PC-3 (cell line): ENCODE results near the gene ACKR2. TPM values are rescaled to one million over a fixed set of nuclear protein-coding genes. Genes with fewer than 3 reads are reported as not detected.

Source experiments
- ATAC-seq: fragments of 200-7000 bp; cut with Tn5 transposase; 2 replicates; pipeline ENCODE4 v1.9.1; 2020; ENCODE audit warnings: mild to moderate bottlenecking, moderate library complexity
- BruUV-seq: library from RNA; stranded (reverse); fragments of 400-500 nt; replicated peaks from 2 replicates; lab custom pipeline; 2021; lab: Mats Ljungman, UMichigan
- CTCF ChIA-PET: fragments of 300-600 bp; sonication (Branson Sonifier 250); formaldehyde crosslinking; loops from one replicate; lab custom pipeline; 2022; ENCODE audit warnings: antibody characterized with exemption; lab: Charles Lee
- POLR2A ChIA-PET: fragments of 300-600 bp; sonication (Branson Sonifier 250); formaldehyde crosslinking; loops from one replicate; lab custom pipeline; 2022; ENCODE audit warnings: antibody characterized with exemption; ENCODE audit not compliant: unreplicated experiment; lab: Charles Lee
- DNase-seq: peaks from one replicate; pipeline ENCODE4 v3.0.0-alpha.2; 2015
- H2AFZ ChIP-seq: fragments of 300-600 bp; sonication (generic); 2 replicates; pipeline ENCODE4 v1.6.0; 2016; ENCODE audit warnings: antibody characterized with exemption, low read length
- H3F3A ChIP-seq: fragments of 300-600 bp; sonication (generic); one replicate; pipeline ENCODE4 v1.6.0; 2017; ENCODE audit warnings: antibody characterized with exemption, low read length, control low read depth, mild to moderate bottlenecking; ENCODE audit not compliant: unreplicated experiment
- H3K27ac ChIP-seq: fragments of 300-600 bp; sonication (generic); 2 replicates; pipeline ENCODE4 v1.5.1; 2016; ENCODE audit warnings: mild to moderate bottlenecking, low read length
- H3K27me3 ChIP-seq: fragments of 300-600 bp; sonication (generic); 2 replicates; pipeline ENCODE4 v1.6.1; 2016; ENCODE audit warnings: low read length, mixed read lengths
- H3K36me3 ChIP-seq: fragments of 300-600 bp; sonication (generic); 2 replicates; pipeline ENCODE4 v1.6.1; 2016; ENCODE audit warnings: low read depth, mixed run types, low read length, mixed read lengths
- H3K4me1 ChIP-seq: fragments of 300-600 bp; sonication (generic); 2 replicates; pipeline ENCODE4 v1.5.1; 2016; ENCODE audit warnings: low read length; ENCODE audit not compliant: insufficient read depth
- H3K4me2 ChIP-seq: fragments of 300-600 bp; sonication (generic); 2 replicates; pipeline ENCODE4 v1.6.0; 2016; ENCODE audit warnings: low read length
- H3K4me3 ChIP-seq: fragments of 300-600 bp; sonication (generic); 2 replicates; pipeline ENCODE4 v1.5.1; 2016; ENCODE audit warnings: mild to moderate bottlenecking, low read length, mixed read lengths
- H3K79me2 ChIP-seq: fragments of 300-600 bp; sonication (generic); 2 replicates; pipeline ENCODE4 v1.6.1; 2017; ENCODE audit warnings: low read length, mixed read lengths
- H3K9ac ChIP-seq: fragments of 300-600 bp; sonication (generic); 2 replicates; pipeline ENCODE4 v1.6.0; 2016; ENCODE audit warnings: mild to moderate bottlenecking, low read length
- H3K9me2 ChIP-seq: fragments of 300-600 bp; sonication (generic); replicated peaks from 2 replicates; pipeline ENCODE4 v1.6.1; 2016; ENCODE audit warnings: mixed run types, low read length, mixed read lengths
- H3K9me3 ChIP-seq: fragments of 300-600 bp; sonication (generic); 2 replicates; pipeline ENCODE4 v1.6.1; 2016; ENCODE audit warnings: low read length, mixed read lengths
- H4K20me1 ChIP-seq: fragments of 300-600 bp; sonication (generic); 2 replicates; pipeline ENCODE4 v1.6.1; 2016; ENCODE audit warnings: low read length, mixed read lengths
- CTCF ChIP-seq: fragments of 300-600 bp; sonication (generic); conservative IDR thresholded peaks from 2 replicates; pipeline ENCODE4 v1.5.1; 2017; ENCODE audit warnings: antibody characterized with exemption, low read depth, mild to moderate bottlenecking, low read length
- EZH2 ChIP-seq: fragments of 300-600 bp; sonication (generic); IDR thresholded peaks from one replicate; pipeline ENCODE4 v1.6.1; 2017; ENCODE audit warnings: antibody characterized with exemption, mild to moderate bottlenecking, low read length; ENCODE audit not compliant: unreplicated experiment
- EZH2phosphoT487 ChIP-seq: fragments of 300-600 bp; sonication (generic); IDR thresholded peaks from 2 replicates; pipeline ENCODE4 v1.6.1; 2018; ENCODE audit warnings: mild to moderate bottlenecking, antibody characterized with exemption, low read length, borderline replicate concordance
- intact Hi-C: fragments of 100-400 bp; cut with micrococcal nuclease; formaldehyde crosslinking; loops from 2 replicates; pipeline ENCODE4 v1.9.0; 2023
- total RNA-seq: library from RNA; depleted of rRNA; stranded (reverse); fragments of >200 nt; gene quantifications from 2 replicates; pipeline ENCODE4 v1.2.3, GENCODE V29; 2014

ACKR2 gene
- total RNA-seq, 1 experiment from 2014 or later, result 3.9 TPM

- no peaks in the 10 kb centered on the region for H3K9me3 ChIP-seq
- intact Hi-C loops, result no loop called here
- no peak overlapping the region for H3K9ac ChIP-seq
- H3K4me2 ChIP-seq, result no peak overlapping the region
- DNase-seq (no peak), ATAC-seq (no peak)
- BruUV-seq, result no TSS peak
- H3K27me3 ChIP-seq, result no peaks in the 10 kb centered on the region
- H4K20me1 ChIP-seq, result no peaks in the 10 kb centered on the region
- no peak overlapping the region for H2AFZ ChIP-seq
- ChIA-PET POLR2A (no interaction called here), CTCF (no interaction called here)
- no peak overlapping the region for H3K27ac ChIP-seq
- TF ChIP-seq EZH2 (no peak), EZH2phosphoT487 (no peak), CTCF (no peak)
- no peaks in the 10 kb centered on the region for H3F3A ChIP-seq
- no peaks in the 10 kb centered on the region for H3K79me2 ChIP-seq
- peaks cover 27% of the 10 kb centered on the region for H3K4me1 ChIP-seq
- no peak overlapping the region for H3K4me3 ChIP-seq
- 0 out of 2 replicates have a peak, but pooled peaks cover 3% of the 10 kb centered on the region for H3K36me3 ChIP-seq
- no peaks in the 10 kb centered on the region for H3K9me2 ChIP-seq
Measured at GRCh38 chr3:42894698-42895579, 85.7 kb downstream of the ACKR2 start.

- no TSS peak for BruUV-seq
- CTCF ChIA-PET, result no interaction called here
Measured at GRCh38 chr3:42895580-42895868, 86.3 kb downstream of the ACKR2 start.

More at GRCh38 chr3:42895580-42895868, 86.3 kb downstream of the ACKR2 start:
- DNase-seq (no peak), ATAC-seq (no peak)
- no peaks in the 10 kb centered on the region for H3K27me3 ChIP-seq
- no peaks in the 10 kb centered on the region for H3K9me2 ChIP-seq
- H3K9me3 ChIP-seq, result no peaks in the 10 kb centered on the region
- no peaks in the 10 kb centered on the region for H3F3A ChIP-seq
- H3K9ac ChIP-seq, result no peak overlapping the region
- H3K36me3 ChIP-seq, result 0 out of 2 replicates have a peak, but pooled peaks cover 3% of the 10 kb centered on the region
- H3K4me3 ChIP-seq, result no peak overlapping the region
- POLR2A ChIA-PET, result no interaction called here
- TF ChIP-seq CTCF (no peak), EZH2phosphoT487 (no peak), EZH2 (no peak)
- peaks cover 32% of the 10 kb centered on the region for H3K4me1 ChIP-seq
- intact Hi-C loops, result no loop called here
- H4K20me1 ChIP-seq, result no peaks in the 10 kb centered on the region
- H3K4me2 ChIP-seq, result no peak overlapping the region
- H2AFZ ChIP-seq, result no peak overlapping the region
- H3K79me2 ChIP-seq, result no peaks in the 10 kb centered on the region
- H3K27ac ChIP-seq, result no peak overlapping the region
